Astrocyte of the hippocampus (primary cell): ENCODE measurements around the gene ADAMTSL3.

Experiments used
- DNase-seq: peaks from one replicate; pipeline ENCODE4 v3.0.0; 2011; ENCODE audit warnings: low read depth, low spot score

ADAMTSL3 gene

DNA sequence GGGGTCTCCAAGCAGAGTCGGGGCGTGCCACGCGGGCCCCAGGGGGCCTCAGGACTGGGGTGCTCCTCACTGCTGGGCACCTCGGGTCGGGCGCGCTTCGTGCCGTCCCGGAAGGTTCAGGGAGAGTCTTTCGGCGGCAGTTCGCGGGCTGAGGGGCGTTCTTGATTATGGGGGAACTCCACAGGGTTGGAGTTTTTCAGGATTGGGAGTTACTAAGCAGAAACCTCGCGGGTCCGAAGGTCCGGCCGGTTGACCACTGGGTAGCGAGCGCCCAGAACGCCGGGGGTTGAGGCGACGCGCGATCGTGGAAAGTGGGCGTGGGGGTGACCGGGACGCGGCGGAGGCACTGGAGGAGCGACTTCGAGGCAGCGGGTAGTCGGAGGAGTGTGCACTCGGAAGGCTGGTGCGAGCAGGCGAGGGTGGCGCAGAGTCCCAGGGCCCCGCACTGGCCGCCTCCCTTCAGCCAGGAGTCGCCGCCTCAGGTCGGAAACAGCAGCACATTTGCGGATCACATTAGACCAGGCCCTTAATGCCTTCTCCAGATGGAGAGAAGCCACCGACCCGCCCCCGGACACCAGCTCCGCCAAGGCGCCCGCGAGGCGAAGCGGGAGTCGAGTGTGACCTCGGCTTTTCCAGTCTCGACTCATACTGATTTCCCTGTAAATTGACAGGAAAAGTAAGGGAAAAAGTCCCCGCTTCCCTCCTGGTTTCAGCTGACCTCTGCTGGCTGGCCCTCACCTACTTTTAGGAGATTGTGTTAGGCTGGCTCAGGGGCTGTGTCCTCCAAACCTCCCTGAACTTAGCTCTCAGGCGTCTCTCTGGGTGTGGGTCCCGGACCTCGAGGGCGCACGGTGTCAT lies 685 bp downstream of the ADAMTSL3 start:
- peak; percentile 61 for DNase-seq

DNA sequence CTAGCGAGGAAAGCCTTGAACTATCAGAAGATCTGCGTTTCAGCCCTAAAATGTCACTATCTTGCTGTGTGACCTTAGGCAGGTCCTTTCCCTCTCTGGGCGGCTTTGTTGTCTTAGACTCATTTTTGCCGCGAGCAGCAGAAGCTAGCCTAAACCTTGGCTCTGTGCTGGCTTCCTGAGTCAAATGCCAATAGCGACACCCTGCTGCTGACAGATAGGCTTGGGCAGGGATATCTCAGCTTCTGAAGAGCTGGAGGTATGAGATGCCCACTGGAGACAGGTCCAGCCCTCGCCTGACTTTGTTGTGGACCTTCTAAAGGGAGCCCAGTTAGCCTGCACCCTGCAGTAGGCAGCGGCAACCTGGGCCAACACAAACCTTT lies 1.3 kb downstream of the ADAMTSL3 start:
- DNase-seq: no peak

DNA sequence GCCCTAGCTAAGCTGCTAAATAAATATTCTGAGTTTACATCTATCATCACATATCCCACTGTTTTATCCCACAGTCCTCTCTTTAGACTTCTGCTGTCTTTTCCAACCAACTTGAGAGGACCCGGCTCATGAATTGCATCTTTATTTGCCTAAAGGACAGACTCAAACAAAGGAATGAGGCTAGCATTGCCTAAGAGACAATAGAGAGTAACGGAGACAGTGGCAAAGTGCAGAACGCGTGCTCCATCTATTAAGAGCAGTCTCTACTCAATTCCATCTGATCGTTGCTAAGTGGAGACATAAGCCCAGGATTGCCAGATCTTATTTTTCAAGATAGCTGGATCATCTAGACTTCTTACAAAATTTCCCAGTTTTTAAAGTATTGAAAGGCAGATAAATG lies 2.3 kb downstream of the ADAMTSL3 start:
- DNase-seq: no peak

DNA sequence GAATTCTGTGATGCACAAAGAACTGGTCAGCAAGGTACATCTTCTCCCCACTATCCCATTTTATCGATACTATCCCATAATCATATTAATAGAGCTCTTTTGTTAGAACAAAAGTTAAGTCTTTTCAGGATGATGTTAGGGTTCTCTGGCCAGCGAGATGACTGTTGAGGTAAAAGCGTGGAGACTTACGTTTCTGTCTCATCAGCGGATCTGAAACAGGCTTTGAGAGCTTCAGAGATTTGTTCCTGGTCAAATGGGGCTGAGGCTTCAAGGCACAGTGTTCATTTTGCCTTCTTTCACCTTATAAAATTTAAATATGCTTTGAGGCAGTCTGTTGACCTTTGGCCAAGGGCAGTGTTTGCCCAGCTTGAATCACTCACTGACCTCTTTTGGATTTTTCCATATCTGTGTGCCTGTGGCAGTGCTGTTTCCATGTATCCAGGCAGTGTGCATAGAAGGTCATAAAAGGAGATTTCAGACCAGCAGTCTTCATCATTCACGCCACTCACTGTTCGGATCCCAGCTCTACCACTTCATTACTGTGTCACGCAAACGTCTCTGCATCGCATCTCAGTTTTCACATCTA lies 3.1 kb downstream of the ADAMTSL3 start:
- DNase-seq: no peak

DNA sequence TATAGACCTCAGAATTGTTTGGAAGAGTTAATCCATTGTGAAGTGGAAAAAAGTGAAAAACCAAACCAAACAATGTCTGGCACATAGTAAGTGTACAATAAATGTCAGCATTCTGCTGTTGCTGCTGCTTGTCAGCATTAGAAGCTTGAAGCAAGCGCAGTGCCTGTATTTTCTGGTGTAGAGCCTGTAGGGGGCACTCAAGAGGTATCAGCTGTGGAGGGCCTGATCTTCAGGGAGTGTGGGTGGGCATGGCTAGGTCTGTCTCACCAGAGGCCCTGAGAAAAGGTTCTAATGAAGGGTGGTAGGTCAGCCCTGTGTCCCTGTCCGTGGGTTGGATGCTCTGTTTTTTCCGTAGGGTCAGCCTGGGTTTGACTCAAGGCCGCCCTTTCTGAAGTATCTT lies 3.6 kb downstream of the ADAMTSL3 start:
- peak; percentile 24 for DNase-seq

DNA sequence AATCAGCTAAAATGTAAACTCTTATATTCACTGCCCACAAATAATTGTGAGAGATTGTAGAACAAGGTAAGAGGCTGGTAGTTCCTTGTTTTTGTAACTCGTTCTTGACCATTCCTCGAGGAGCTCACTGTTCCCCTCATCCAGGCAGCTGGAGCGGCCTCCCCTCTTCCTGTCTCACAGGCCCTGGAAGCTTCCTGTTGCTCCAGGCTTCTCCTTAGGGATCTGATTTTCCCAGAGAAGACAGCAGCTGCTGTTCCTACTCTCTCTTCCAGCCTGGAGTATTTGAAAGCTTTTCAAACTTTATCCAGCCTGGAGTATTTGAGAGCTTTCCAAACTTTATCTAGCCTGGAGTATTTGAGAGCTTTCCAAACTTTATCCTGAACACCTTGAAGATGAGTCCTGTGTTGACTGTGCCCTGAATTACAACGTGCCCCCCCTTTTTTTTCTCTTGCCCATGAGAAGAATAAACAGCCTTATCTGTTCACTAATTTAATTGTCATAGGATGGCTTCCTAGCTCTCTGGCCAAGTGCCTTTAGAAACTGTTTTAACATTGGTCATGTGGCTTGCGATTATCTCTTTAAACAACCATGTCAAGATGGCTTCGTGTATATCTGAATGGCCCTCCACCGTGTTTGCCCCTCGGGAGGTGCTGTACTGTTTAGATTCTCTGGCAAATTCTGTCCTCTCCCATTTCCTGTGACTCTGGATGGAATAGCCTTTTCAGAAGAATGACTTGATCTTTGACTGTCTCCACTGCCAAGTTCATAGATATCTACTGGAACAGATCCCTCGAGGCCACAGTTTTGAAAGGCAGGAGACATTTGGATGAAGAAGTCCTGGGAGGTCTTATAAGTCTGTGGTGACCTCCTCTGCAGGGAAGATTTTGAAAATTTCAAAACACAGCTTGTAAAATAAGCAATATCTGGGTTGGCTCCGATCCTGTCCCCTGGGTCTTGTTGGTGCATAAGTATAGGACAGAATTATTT lies 4.8 kb downstream of the ADAMTSL3 start:
- DNase-seq: no peak

DNA sequence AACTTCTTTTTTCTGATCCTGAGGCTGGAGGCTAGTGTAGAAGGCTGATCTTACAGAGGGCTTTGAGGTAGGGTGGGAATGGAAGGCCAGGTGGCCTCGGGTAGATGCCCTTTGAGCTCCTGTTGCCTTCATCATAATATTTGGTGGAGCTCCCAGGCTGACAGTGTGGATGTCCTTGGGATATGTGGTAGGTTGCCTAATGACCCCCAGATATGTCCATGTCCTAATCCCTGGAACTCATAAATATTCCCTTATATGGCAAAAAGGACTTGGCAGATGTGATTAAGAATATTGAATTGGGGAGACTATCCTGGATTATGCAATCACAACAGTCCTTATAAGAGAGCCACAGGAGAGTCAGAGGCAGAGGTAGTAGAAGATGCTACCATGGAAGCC lies 5.5 kb downstream of the ADAMTSL3 start:
- no peak for DNase-seq

DNA sequence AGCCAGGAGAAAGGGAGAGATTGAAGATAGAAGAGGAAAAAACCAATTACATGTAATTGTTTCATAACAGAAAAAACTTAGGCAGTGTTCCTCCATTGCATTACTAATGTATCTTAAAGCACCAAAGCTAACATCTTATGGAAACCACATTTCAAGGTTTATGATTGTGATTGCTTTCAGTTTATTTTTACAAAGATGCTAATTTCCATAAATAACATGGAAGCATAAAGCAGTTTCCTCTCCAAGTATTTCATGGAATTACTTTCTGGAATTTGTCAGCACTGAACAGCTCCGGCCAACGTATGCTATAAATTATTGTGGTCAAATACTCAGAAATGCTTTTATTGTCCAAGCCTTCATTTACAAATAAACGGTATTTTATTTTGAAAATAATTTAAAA lies 11.6 kb downstream of the ADAMTSL3 start:
- DNase-seq: no peak

DNA sequence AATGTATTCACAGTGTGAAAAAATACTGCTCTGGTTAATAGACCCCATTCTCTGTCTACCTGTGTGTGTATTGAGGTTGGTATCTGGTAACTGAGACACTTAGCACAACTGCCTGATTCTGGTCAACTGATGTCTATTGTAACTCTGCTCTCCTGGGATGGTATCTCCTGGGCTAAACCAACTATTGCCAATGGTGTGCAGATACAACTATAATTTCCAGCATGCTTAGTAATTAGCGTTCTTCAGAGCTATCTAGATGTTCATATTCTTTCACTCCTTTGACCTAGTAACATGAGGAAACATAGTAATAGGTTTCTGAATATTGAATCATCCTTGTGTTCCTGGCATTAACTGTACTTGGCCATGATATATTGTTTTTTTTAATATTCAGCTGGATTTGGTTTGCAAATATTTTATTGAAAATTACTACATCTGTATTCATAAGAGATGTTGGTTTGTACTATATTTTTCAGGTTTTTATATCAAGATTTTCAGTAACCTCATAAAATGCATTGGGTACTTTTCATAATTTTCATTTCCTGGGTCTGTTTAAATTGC lies 16.8 kb downstream of the ADAMTSL3 start:
- no peak for DNase-seq

DNA sequence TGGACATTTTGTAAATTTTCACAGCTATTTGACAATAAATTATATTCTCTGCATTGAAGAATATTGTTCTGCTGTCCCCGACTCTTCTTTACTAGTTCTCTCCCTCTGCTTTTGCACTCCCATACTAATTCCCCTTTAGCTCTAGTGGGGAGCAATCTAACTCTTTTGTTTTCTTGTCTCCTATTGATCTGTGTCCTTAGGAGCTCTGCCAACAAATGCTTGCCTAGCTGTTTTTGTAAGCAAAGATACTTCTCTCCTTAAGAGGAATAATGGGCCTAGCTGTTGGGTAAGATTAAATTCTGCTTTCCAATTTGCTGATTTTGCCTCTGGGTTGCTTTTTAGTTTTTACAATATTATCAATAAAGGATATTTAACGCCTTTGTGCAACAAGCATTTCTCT lies 17.7 kb downstream of the ADAMTSL3 start:
- DNase-seq: no peak

DNA sequence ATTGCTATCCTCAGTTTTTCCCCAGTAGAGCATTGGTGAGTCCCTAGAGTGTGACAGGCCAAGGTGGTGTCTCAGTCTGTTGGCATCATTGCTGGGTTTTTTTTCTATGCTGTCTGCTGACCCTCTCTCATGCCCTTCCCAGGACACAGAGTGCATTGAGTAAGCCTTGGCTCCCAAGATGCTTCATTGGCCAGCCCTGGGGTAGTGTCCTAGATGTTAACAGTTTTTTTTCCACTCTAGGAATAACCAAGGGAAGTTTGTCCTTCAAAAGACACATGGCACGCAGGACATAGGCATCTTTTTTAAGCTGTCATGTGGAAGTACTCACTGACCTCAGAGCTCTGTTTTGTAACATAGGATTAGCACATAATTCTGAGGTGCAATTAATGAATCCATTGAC lies 19.5 kb downstream of the ADAMTSL3 start:
- no peak for DNase-seq

DNA sequence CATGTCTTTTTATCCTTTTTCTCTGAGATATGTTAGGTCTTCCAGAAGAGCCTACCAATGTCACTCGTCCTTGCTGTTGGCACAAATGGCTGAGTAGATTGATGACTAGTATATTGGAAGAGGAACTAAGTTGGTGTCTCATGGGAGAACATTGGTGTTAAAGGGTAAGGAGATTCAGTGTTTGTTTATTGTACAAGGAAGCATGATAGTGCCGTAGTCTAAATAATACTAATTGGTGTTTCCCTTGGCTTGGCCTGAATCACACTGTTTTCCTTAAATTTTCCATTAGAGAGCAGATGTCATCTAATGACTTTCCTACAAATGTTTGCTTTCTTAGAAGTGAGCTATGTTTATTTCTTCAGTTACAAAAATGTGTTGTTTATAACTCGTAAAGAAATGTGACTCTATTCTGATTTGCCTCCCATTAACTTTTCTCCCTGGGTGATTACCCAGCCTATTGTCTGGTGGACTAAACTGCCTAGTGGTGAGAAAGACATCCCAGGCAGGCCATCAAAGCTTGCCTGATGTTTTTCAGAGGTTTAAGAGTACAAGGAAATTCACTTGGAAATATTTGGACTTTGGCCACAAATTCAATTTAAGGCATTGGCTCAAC lies 28.7 kb downstream of the ADAMTSL3 start:
- DNase-seq: peak; percentile 61

DNA sequence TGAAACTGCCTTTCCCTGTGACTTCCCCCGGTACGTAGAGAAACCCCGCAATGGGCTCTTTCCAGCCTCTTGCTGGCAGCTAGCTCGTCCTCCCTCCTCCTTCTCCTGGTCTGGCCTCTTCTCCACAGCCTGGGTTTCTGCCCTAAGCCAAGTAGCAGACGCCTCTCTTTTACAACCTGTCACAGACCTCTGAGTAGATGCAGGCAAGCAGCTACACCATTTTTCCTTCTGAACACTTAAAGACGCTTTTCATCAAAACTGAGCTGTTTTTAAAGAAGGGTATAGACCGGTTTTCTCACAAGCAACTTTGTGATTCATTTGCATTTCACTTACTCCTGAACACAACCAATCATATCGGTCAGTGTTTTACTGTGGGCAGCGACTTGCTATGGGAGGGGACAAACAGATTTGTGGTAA lies 32.0 kb downstream of the ADAMTSL3 start:
- DNase-seq: no peak

DNA sequence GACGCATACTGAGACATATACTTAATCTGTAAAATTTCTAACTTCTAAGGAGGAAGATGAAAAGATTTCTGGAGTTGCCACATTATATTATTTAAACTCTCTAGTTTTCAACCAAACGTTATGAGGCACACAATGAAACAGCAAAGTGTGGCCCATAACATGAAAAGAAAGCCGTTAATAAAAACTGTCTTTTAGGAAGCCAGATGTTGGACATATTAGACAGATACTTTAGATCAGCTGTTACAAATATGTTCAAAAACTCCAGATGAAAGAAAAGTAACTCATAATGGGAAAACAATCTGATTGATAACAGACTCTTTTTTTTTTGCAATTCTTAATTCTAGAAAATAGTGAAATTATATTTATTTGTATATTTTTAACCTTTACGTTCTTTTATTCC lies 34.3 kb downstream of the ADAMTSL3 start:
- DNase-seq: no peak

DNA sequence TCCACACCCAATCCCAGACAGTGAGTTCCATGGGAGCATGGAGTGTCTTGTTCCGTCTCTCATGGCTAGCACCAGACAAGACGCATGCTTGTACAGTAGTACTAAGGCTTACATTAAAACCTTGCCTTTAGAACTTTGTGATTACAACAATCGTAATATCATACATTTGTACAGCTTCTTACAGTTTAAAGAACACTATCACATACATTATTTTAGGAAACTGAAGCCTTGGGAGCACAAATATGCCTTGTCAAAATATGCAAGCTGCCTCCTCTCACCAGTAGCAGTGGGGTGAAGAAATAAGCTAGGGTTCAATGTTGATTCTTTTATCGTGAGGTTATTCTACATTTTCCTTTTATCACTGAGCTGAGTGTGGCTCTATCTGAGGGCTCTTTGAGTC lies 36.8 kb downstream of the ADAMTSL3 start:
- no peak for DNase-seq

DNA sequence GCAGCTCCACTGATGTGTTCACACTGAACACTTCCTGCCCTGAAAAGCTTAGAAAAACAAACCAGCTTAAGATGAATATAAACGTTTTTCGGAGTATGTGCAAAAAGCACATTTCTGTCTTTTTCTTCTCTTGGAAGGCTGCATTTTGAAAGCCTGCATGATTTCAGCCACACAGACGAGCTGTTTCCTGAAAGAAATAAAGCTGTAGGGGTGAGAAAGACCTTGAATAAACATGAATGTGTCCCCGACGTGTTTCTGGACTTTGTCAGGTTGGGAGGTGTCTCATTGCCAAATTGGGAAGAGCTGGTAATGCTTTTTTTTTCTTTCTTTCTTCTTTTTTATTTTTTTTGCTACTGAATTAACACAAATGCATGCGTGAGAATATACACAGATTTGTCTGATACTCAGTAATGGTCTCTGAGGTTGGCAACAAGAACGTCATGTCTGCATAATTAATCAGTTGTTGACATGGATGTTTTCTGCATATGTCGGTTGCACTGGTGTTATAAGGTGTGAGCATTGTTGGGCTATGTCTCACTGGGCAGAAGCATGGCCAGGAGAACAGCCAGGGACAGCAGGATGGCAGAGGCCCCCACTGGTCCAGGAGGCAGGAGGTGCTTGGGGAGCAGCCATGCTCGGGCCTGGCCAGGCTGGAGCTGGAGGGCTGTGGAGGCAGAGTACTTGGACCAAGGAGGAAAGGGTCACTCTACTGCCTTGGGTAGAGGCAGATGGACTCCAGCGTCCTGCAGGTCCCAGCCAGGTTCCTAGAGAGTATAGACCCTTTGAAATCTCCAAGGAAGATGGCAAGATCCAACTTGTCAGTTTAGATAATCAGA lies 39.0 kb downstream of the ADAMTSL3 start:
- peak; percentile 58 for DNase-seq

DNA sequence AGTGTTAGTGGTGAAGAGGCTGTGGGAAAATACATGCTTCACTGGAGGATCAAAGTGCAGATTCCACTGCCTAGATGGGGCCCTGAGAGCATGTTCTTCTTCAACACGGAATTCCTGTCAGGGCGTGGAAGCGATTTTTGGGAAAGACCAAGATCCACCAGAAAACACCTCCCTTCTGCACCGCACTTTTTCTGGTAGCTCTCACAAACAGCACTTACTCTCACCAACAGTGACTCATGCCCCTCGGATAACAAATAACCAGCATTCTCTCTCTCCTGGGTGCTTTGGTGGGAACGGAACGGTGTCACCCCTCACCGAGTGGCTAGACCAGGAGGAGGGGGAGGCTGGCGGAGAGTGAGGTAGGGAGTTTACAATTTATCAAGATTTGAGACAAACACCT lies 40.1 kb downstream of the ADAMTSL3 start:
- peak; percentile 89 for DNase-seq

DNA sequence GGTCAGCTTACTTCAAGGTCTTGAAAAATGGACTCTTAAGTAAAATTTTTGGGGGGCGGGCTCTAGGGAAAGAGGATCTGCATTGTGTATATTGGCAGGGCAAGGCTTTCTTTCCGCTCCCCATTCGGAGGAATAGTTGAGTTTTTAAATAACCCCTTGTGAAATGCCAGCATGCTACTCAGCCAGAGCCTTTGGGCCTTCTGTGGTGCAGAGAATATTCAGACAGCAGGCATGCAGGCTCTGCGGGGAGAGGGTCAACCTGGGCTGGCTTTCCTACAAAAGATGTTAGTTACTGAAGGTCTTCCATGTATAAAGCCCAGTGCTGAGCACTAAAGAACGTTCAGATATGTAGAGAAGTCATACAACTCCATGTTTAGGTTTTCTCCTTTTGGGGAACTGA lies 40.6 kb downstream of the ADAMTSL3 start:
- DNase-seq: peak; percentile 69

DNA sequence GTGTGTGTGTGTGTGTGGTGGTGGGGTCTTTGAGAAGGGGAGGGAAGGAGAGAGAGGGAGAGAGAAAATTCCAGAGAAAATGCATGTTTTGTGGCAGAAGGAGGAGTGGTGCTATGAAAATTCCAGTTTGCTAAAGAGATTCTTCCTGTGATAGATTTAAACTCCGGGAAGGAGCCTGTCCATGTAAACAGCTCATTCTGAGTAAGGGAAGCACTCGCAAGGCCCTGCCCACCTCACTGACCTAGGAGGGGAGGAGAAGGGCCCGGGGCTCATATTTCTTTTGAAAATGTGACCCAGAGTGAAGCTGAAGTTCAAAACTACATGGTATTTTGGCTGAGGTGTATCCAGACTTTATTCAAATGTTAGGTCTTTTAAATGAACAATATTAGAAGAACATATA lies 41.3 kb downstream of the ADAMTSL3 start:
- peak; percentile 44 for DNase-seq

DNA sequence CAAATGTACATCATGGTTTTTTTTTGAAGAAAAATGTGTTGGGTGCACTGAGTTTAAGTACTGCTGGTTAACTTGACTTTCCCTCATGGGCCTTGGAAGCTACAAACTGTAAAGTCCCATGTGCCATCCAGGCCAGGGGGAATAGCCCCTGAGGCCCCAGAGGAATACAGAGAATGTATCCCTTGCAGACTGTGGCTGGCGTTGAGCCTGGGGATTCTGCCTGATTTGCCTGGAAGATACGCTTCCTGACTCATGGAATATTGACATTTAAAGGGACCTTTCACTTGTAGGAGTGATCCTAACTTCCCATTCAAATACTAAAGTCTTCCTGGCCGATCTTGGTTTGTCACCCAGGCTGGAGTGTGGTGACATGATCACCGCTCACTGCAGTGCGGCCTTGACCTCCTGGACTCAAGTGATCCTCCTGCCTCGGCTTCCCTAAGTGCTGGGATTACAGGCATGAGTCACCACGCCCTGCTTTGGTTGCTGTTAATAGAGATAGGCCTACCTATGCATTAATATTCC lies 42.0 kb downstream of the ADAMTSL3 start:
- DNase-seq: peak; percentile 46
